HCT116 (cell line): ENCODE results near the gene LUZP2. TPM values are rescaled to one million over a fixed set of nuclear protein-coding genes. Genes with fewer than 3 reads are reported as not detected.

Experiments used
- ATAC-seq: fragments of 200-7000 bp; cut with Tn5 transposase; 2 replicates; pipeline ENCODE4 v1.9.1; 2020; ENCODE audit warnings: mild to moderate bottlenecking, moderate library complexity
- BruUV-seq: library from RNA; stranded (reverse); fragments of 400-500 nt; replicated peaks from 2 replicates; lab custom pipeline; 2021; lab: Mats Ljungman, UMichigan
- CTCF ChIA-PET: fragments of 300-600 bp; sonication (Branson Sonifier 250); formaldehyde crosslinking; loops from one replicate; lab custom pipeline; 2021; ENCODE audit warnings: antibody characterized with exemption; lab: Charles Lee
- POLR2A ChIA-PET: fragments of 300-600, 350-600 bp; sonication (Branson Sonifier 250); formaldehyde crosslinking; loops from one replicate; lab custom pipeline; 2021; ENCODE audit warnings: antibody characterized with exemption; lab: Charles Lee
- RAD21 ChIA-PET, 2 experiments: fragments of 300-600 bp; sonication (Branson Sonifier 250); formaldehyde crosslinking; loops; one replicate each; lab custom pipeline; 2023; ENCODE audit warnings: low total read pairs in 2 of 2; ENCODE audit not compliant: uncharacterized antibody in 2 of 2, unreplicated experiment in 2 of 2, low non-redundant PET in 1 of 2; lab: Charles Lee
- DNase-seq: peaks from one replicate; pipeline ENCODE4 v3.0.0-alpha.2; 2010; ENCODE audit warnings: low read depth, low spot score
- H2AFZ ChIP-seq: fragments of 200-600 bp; shearing (Covaris generic), sonication (generic); 2 replicates; pipeline ENCODE4 v1.6.1; 2017; ENCODE audit warnings: low read depth, mixed run types, mixed read lengths, antibody characterized with exemption, low read length; ENCODE audit not compliant: poor library complexity, severe bottlenecking
- H3K27ac ChIP-seq: 2 replicates; pipeline ENCODE4 v1.5.1; 2012; ENCODE audit warnings: low read depth, low read length
- H3K27me3 ChIP-seq: fragments of 200-600 bp; sonication (generic); 2 replicates; pipeline ENCODE4 v1.6.1; 2016; ENCODE audit warnings: mixed run types, low read length, mixed read lengths; ENCODE audit not compliant: insufficient read depth
- H3K36me3 ChIP-seq, 2 experiments: fragments of 200-500 bp in 1 of 2; fragments of 200-600 bp in 1 of 2; sonication (Bioruptor generic) in 1 of 2; sonication (generic) in 1 of 2; 2 replicates each; pipeline versions ENCODE4 v1.5.1 to v1.6.1; 2014 to 2016; ENCODE audit warnings: low read length in 2 of 2, inconsistent platforms in 1 of 2, mixed read lengths in 1 of 2, mixed run types in 1 of 2; ENCODE audit not compliant: insufficient read depth in 2 of 2, control insufficient read depth in 1 of 2
- H3K4me1 ChIP-seq, 2 experiments: fragments of 200-600 bp in 1 of 2; sonication (generic) in 1 of 2; 2 replicates each; pipeline versions ENCODE4 v1.5.1 to v1.6.1; 2012 to 2017; ENCODE audit warnings: low read length in 2 of 2, inconsistent platforms in 1 of 2, mild to moderate bottlenecking in 1 of 2, mixed read lengths in 1 of 2, mixed run types in 1 of 2, moderate library complexity in 1 of 2; ENCODE audit not compliant: insufficient read depth in 2 of 2, control insufficient read depth in 1 of 2
- H3K4me2 ChIP-seq: fragments of 200-600 bp; sonication (generic); 2 replicates; pipeline ENCODE4 v1.6.1; 2017; ENCODE audit warnings: mixed run types, low read length, mixed read lengths
- H3K4me3 ChIP-seq, 2 experiments: fragments of 200-600 bp in 1 of 2; sonication (generic) in 1 of 2; replicated peaks in 1 of 2; 2 replicates each; pipeline ENCODE4 v1.5.1; 2011 to 2016; ENCODE audit warnings: low read length in 2 of 2, control low read depth in 1 of 2, low read depth in 1 of 2, mild to moderate bottlenecking in 1 of 2, mixed read lengths in 1 of 2, mixed run types in 1 of 2
- H3K79me2 ChIP-seq: fragments of 200-600 bp; sonication (generic); 2 replicates; pipeline ENCODE4 v1.6.1; 2017; ENCODE audit warnings: mild to moderate bottlenecking, mixed run types, low read length, moderate library complexity, mixed read lengths; ENCODE audit not compliant: insufficient read depth
- H3K9ac ChIP-seq: fragments of 200-600 bp; sonication (generic); 2 replicates; pipeline ENCODE4 v1.6.1; 2016; ENCODE audit warnings: low read length, mixed read lengths
- H3K9me2 ChIP-seq: fragments of 200-600 bp; sonication (generic), shearing (Covaris generic); 2 replicates; pipeline ENCODE4 v1.6.1; 2017; ENCODE audit warnings: mixed run types, mild to moderate bottlenecking, moderate library complexity; ENCODE audit not compliant: insufficient read depth
- H3K9me3 ChIP-seq, 2 experiments: fragments of 200-500 bp in 1 of 2; fragments of 200-600 bp in 1 of 2; sonication (Bioruptor generic) in 1 of 2; sonication (generic) in 1 of 2; 2 replicates each; pipeline ENCODE4 v1.6.1; 2014 to 2017; ENCODE audit warnings: low read length in 2 of 2, mixed read lengths in 2 of 2, inconsistent platforms in 1 of 2, low read depth in 1 of 2, mild to moderate bottlenecking in 1 of 2, mixed run types in 1 of 2, moderate library complexity in 1 of 2; ENCODE audit not compliant: control insufficient read depth in 1 of 2, insufficient read depth in 1 of 2
- H4K20me1 ChIP-seq: fragments of 200-600 bp; sonication (generic), shearing (Covaris generic); 2 replicates; pipeline ENCODE4 v1.6.1; 2017; ENCODE audit warnings: mixed run types, mild to moderate bottlenecking, moderate library complexity; ENCODE audit not compliant: insufficient read depth
- CEBPB ChIP-seq: IDR thresholded peaks from 2 replicates; pipeline ENCODE4 v1.6.1; 2012; ENCODE audit warnings: low read depth
- FOSL1 ChIP-seq: IDR thresholded peaks from 2 replicates; pipeline ENCODE4 v1.6.1; 2012; ENCODE audit warnings: low read depth
- SIN3A ChIP-seq: IDR thresholded peaks from 2 replicates; pipeline ENCODE4 v1.6.1; 2012; ENCODE audit warnings: low read depth
- YY1 ChIP-seq: IDR thresholded peaks from 2 replicates; pipeline ENCODE4 v1.6.1; 2011; ENCODE audit warnings: low read length, low read depth, moderate library complexity, mild to moderate bottlenecking; ENCODE audit not compliant: insufficient replicate concordance; ENCODE audit errors: extremely low read depth
- ZFX ChIP-seq: fragments of 450-650 bp; IDR thresholded peaks from 2 replicates; pipeline ENCODE4 v1.6.1; 2017
- ZNF274 ChIP-seq: fragments of 200-500 bp; sonication (Bioruptor generic); IDR thresholded peaks from 2 replicates; pipeline ENCODE4 v1.6.1; 2014; ENCODE audit warnings: mild to moderate bottlenecking, low read depth, low read length, inconsistent platforms
- intact Hi-C: fragments of 100-400 bp; cut with micrococcal nuclease; formaldehyde crosslinking; loops from 2 replicates; pipeline ENCODE4 v1.10.0; 2022
- total RNA-seq: library from RNA; stranded (reverse); gene quantifications from one replicate; pipeline ENCODE4 v1.2.1, GENCODE V29; 2021; ENCODE audit not compliant: unreplicated experiment
- TF ChIP-seq, protein P1 (sequence below): IDR thresholded peaks from 2 replicates; pipeline ENCODE4 v1.6.1; 2012
- TF ChIP-seq, protein P2 (sequence below), 3 experiments: fragments of 200-600 bp in 1 of 3; sonication (generic) in 1 of 3; IDR thresholded peaks in 2 of 3; conservative IDR thresholded peaks in 1 of 3; 2 replicates each; pipeline ENCODE4 v1.5.1; 2012 to 2017; ENCODE audit warnings: low read depth in 2 of 3, low read length in 2 of 3, antibody characterized with exemption in 1 of 3, borderline replicate concordance in 1 of 3, control low read depth in 1 of 3, mild to moderate bottlenecking in 1 of 3, mixed read lengths in 1 of 3, mixed run types in 1 of 3, moderate library complexity in 1 of 3; ENCODE audit not compliant: insufficient read depth in 1 of 3
- TF ChIP-seq, protein P3 (sequence below): IDR thresholded peaks from 2 replicates; pipeline ENCODE4 v1.6.1; 2012; ENCODE audit warnings: low read depth

The LUZP2 gene
- total RNA-seq, 1 experiment from 2014 or later = not detected

DNA sequence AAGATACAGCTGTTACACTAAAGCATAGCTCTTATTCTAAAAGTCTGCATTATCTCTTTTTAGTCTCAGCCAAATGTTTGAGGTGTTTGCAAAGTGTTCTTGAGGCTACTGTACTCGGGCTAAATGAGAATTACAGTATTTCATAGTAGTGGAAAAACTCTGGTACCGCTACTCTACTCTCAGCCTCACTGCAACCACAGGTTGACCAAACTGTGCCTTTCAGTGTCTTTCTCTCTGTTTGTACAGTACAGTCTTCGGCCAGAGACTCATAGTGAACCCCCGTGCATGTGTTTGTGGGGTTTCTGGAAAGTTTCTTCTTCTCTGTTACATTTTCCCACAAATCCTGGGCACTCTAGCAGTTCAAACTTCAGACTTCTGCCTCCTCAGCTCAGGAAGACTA lies 7.4 kb upstream of the LUZP2 start:
- RAD21 ChIA-PET = no interaction called here
- no peak for DNase-seq
- no peak for ATAC-seq

More for the DNA sequence above, 7.4 kb upstream of the LUZP2 start:
- ChIA-PET CTCF (no interaction called here), POLR2A (no interaction called here)
- Histone ChIP-seq H3K9me2 (no peaks in the 10 kb centered on the region), H3K79me2 (no peaks in the 10 kb centered on the region), H3K36me3 (no peaks in the 10 kb centered on the region), H3K4me3 (no peak overlapping the region), H2AFZ (no peak overlapping the region), H3K27ac (no peak overlapping the region), H3K9ac (no peak overlapping the region), H3K4me2 (no peak overlapping the region), H3K4me1 (no peaks in the 10 kb centered on the region), H3K27me3 (no peaks in the 10 kb centered on the region), H3K9me3 (peaks cover 4 to 24% of the 10 kb centered on the region in 2 experiments; a peak in 2 of 4 replicates), H4K20me1 (no peaks in the 10 kb centered on the region)
- intact Hi-C loops = no loop called here
- TF ChIP-seq, protein P1, sequence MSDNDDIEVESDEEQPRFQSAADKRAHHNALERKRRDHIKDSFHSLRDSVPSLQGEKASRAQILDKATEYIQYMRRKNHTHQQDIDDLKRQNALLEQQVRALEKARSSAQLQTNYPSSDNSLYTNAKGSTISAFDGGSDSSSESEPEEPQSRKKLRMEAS = no peak
- no peak for TF ChIP-seq FOSL1
- TF ChIP-seq SIN3A = no peak
- TF ChIP-seq CEBPB = no peak
- no peak for TF ChIP-seq YY1
- TF ChIP-seq, protein P2, sequence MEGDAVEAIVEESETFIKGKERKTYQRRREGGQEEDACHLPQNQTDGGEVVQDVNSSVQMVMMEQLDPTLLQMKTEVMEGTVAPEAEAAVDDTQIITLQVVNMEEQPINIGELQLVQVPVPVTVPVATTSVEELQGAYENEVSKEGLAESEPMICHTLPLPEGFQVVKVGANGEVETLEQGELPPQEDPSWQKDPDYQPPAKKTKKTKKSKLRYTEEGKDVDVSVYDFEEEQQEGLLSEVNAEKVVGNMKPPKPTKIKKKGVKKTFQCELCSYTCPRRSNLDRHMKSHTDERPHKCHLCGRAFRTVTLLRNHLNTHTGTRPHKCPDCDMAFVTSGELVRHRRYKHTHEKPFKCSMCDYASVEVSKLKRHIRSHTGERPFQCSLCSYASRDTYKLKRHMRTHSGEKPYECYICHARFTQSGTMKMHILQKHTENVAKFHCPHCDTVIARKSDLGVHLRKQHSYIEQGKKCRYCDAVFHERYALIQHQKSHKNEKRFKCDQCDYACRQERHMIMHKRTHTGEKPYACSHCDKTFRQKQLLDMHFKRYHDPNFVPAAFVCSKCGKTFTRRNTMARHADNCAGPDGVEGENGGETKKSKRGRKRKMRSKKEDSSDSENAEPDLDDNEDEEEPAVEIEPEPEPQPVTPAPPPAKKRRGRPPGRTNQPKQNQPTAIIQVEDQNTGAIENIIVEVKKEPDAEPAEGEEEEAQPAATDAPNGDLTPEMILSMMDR (IDR thresholded peaks at IDR 0.05 in 2 of 3, conservative IDR thresholded peaks at IDR 0.05 in 1 of 3; ENCODE audit: borderline replicate concordance in 1 of 3, insufficient read depth in 1 of 3, low read depth in 2 of 3, low read length in 2 of 3) = no peak
- no peak for TF ChIP-seq ZFX
- no peak for TF ChIP-seq ZNF274
- TF ChIP-seq, protein P3, sequence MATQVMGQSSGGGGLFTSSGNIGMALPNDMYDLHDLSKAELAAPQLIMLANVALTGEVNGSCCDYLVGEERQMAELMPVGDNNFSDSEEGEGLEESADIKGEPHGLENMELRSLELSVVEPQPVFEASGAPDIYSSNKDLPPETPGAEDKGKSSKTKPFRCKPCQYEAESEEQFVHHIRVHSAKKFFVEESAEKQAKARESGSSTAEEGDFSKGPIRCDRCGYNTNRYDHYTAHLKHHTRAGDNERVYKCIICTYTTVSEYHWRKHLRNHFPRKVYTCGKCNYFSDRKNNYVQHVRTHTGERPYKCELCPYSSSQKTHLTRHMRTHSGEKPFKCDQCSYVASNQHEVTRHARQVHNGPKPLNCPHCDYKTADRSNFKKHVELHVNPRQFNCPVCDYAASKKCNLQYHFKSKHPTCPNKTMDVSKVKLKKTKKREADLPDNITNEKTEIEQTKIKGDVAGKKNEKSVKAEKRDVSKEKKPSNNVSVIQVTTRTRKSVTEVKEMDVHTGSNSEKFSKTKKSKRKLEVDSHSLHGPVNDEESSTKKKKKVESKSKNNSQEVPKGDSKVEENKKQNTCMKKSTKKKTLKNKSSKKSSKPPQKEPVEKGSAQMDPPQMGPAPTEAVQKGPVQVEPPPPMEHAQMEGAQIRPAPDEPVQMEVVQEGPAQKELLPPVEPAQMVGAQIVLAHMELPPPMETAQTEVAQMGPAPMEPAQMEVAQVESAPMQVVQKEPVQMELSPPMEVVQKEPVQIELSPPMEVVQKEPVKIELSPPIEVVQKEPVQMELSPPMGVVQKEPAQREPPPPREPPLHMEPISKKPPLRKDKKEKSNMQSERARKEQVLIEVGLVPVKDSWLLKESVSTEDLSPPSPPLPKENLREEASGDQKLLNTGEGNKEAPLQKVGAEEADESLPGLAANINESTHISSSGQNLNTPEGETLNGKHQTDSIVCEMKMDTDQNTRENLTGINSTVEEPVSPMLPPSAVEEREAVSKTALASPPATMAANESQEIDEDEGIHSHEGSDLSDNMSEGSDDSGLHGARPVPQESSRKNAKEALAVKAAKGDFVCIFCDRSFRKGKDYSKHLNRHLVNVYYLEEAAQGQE = no peak
- no TSS peak for BruUV-seq
